GM18519 (cell line): ENCODE measurements around the gene TRPT1.
A peak's percentile ranks its signal among the peaks of the same experiment; 100 is the strongest.

Experiments
- ATAC-seq: cut with Tn5 transposase; IDR thresholded peaks from one replicate; pipeline ENCODE4 v1.9.1; 2021; ENCODE audit warnings: mild to moderate bottlenecking, moderate library complexity; ENCODE audit not compliant: unreplicated experiment, low FRiP score

Gene TRPT1

GRCh38 chr11:64225608-64226506, at the start of gene TRPT1, which contains the start of gene NUDT22:
Gene TRPT1, minus strand, starts transcription at chr11:64226186. Its CDS starts 326 bp downstream, at chr11:64225860.
Gene NUDT22, plus strand, starts transcription at chr11:64226274. Its CDS starts 379 bp downstream, at chr11:64226653.
- ATAC-seq: no peak

- no peak for ATAC-seq
Observed at GRCh38 chr11:64275031-64275800, 49.2 kb upstream of the TRPT1 start.

GRCh38 chr11:64269540-64270220, 43.7 kb upstream of the TRPT1 start:
- peak; percentile 44 for ATAC-seq

- peak; percentile 11 for ATAC-seq
Observed at GRCh38 chr11:64268893-64269539, 43.0 kb upstream of the TRPT1 start.

GRCh38 chr11:64268025-64268892, 42.3 kb upstream of the TRPT1 start:
- ATAC-seq: no peak

GRCh38 chr11:64267207-64267945, 41.4 kb upstream of the TRPT1 start:
- ATAC-seq: no peak

GRCh38 chr11:64266339-64266738, 40.4 kb upstream of the TRPT1 start:
- no peak for ATAC-seq

- no peak for ATAC-seq
Observed at GRCh38 chr11:64265176-64266160, 39.5 kb upstream of the TRPT1 start.

GRCh38 chr11:64264371-64264852, 38.4 kb upstream of the TRPT1 start:
- ATAC-seq: no peak

GRCh38 chr11:64263947-64264317, 37.9 kb upstream of the TRPT1 start:
- no peak for ATAC-seq

GRCh38 chr11:64263021-64263946, 37.3 kb upstream of the TRPT1 start:
- no peak for ATAC-seq

GRCh38 chr11:64262271-64263002, 36.5 kb upstream of the TRPT1 start:
- ATAC-seq: no peak

- ATAC-seq: no peak
Observed at GRCh38 chr11:64261556-64262080, 35.6 kb upstream of the TRPT1 start.

- no peak for ATAC-seq
Observed at GRCh38 chr11:64260147-64260708, 34.2 kb upstream of the TRPT1 start.

- no peak for ATAC-seq
Observed at GRCh38 chr11:64259533-64260067, 33.6 kb upstream of the TRPT1 start.
